HG03520 (cell line): ENCODE data around the gene CYTH1.
"Not testable (repeated sequence)": the region's sequence is repeated elsewhere in the genome, so short reads cannot be mapped to it uniquely, and the experiment has no call there.

Source experiments
- ATAC-seq: cut with Tn5 transposase; IDR thresholded peaks from one replicate; pipeline ENCODE4 v1.9.1; 2021; ENCODE audit warnings: mild to moderate bottlenecking, moderate library complexity; ENCODE audit not compliant: unreplicated experiment

CYTH1 gene

GRCh38 chr17:78675316-78675616 is 106.8 kb downstream of the CYTH1 start:
- ATAC-seq, result no peak

GRCh38 chr17:78674595-78675315 is 107.3 kb downstream of the CYTH1 start:
- ATAC-seq, result no peak

- ATAC-seq, result no peak
Observed at GRCh38 chr17:78674156-78674555, 107.9 kb downstream of the CYTH1 start.

- no peak for ATAC-seq
Observed at GRCh38 chr17:78673395-78673794, 108.7 kb downstream of the CYTH1 start.

GRCh38 chr17:78672871-78673371 is 109.2 kb downstream of the CYTH1 start:
- ATAC-seq, result no peak

GRCh38 chr17:78672005-78672404 is 110.1 kb downstream of the CYTH1 start:
- no peak for ATAC-seq

GRCh38 chr17:78671726-78672001 is 110.4 kb downstream of the CYTH1 start:
- ATAC-seq, result not testable (repeated sequence)

GRCh38 chr17:78670850-78671725 is 111.0 kb downstream of the CYTH1 start:
- no peak for ATAC-seq

GRCh38 chr17:78669975-78670518 is 112.0 kb downstream of the CYTH1 start:
- ATAC-seq, result no peak

GRCh38 chr17:78669256-78669974 is 112.7 kb downstream of the CYTH1 start:
- ATAC-seq, result no peak

- ATAC-seq, result no peak
Observed at GRCh38 chr17:78668847-78669246, 113.2 kb downstream of the CYTH1 start.

GRCh38 chr17:78667741-78668640 is 114.1 kb downstream of the CYTH1 start:
- ATAC-seq, result no peak

- no peak for ATAC-seq
Observed at GRCh38 chr17:78667091-78667490, 115.0 kb downstream of the CYTH1 start.

GRCh38 chr17:78665952-78666920 is 115.8 kb downstream of the CYTH1 start:
- ATAC-seq, result no peak

GRCh38 chr17:78665387-78665951 is 116.6 kb downstream of the CYTH1 start:
- ATAC-seq, result no peak

- ATAC-seq, result no peak
Observed at GRCh38 chr17:78664476-78665386, 117.3 kb downstream of the CYTH1 start.

- ATAC-seq, result no peak
Observed at GRCh38 chr17:78661093-78661770, 120.8 kb downstream of the CYTH1 start.
